Mesenchymal stem cell (in vitro differentiated cells and primary cell): ENCODE results near the gene TNS2.

Experiments used
- small RNA-seq: library from polyadenylated mRNA; stranded (forward); fragments of <200 nt; extraction: miRNeasy Mini kit (QIAGEN cat#:217004); gene quantifications from one replicate; pipeline ENCODE3, GENCODE V24; 2013; ENCODE audit warnings: low read depth

Gene TNS2

Small RNA genes lying within 50 kb of the gene (small RNA-seq; reads per million reads assigned to genes)
- 2.0 reads per million for gene MIR6757
